Ishikawa (cell line): ENCODE data around the gene ZIC5.

Source experiments
- CEBPB ChIP-seq: IDR thresholded peaks from 2 replicates; pipeline ENCODE4 v1.6.1; 2012
- CREB1 ChIP-seq: IDR thresholded peaks from 2 replicates; pipeline ENCODE4 v1.6.1; 2012; ENCODE audit warnings: low read depth
- EGR1 ChIP-seq: IDR thresholded peaks from 2 replicates; pipeline ENCODE4 v1.6.1; 2012
- EP300 ChIP-seq: IDR thresholded peaks from 2 replicates; pipeline ENCODE4 v1.6.1; 2012; ENCODE audit warnings: borderline replicate concordance
- FOXM1 ChIP-seq: IDR thresholded peaks from 2 replicates; pipeline ENCODE4 v1.6.1; 2012; ENCODE audit warnings: low read depth, borderline replicate concordance
- NFIC ChIP-seq: IDR thresholded peaks from 2 replicates; pipeline ENCODE4 v1.6.1; 2012
- RAD21 ChIP-seq: IDR thresholded peaks from 2 replicates; pipeline ENCODE4 v1.6.1; 2012; ENCODE audit warnings: low read depth
- TAF1 ChIP-seq: IDR thresholded peaks from 2 replicates; pipeline ENCODE4 v1.6.1; 2012; ENCODE audit warnings: low read depth, mild to moderate bottlenecking
- TCF12 ChIP-seq: IDR thresholded peaks from 2 replicates; pipeline ENCODE4 v1.6.1; 2012; ENCODE audit warnings: low read depth
- TEAD4 ChIP-seq: IDR thresholded peaks from 2 replicates; pipeline ENCODE4 v1.6.1; 2012
- YY1 ChIP-seq: IDR thresholded peaks from 2 replicates; pipeline ENCODE4 v1.6.1; 2012; ENCODE audit warnings: low read depth
- ZBTB7A ChIP-seq: IDR thresholded peaks from 2 replicates; pipeline ENCODE4 v1.6.1; 2012; ENCODE audit warnings: low read depth
- TF ChIP-seq, protein P1 (sequence below): IDR thresholded peaks from 2 replicates; pipeline ENCODE4 v1.6.1; 2012; ENCODE audit warnings: low read depth, mild to moderate bottlenecking
- TF ChIP-seq, protein P2 (sequence below): IDR thresholded peaks from 2 replicates; pipeline ENCODE4 v1.6.1; 2012
- TF ChIP-seq, protein P3 (sequence below): IDR thresholded peaks from 2 replicates; pipeline ENCODE4 v1.6.1; 2012

ZIC5 gene

DNA sequence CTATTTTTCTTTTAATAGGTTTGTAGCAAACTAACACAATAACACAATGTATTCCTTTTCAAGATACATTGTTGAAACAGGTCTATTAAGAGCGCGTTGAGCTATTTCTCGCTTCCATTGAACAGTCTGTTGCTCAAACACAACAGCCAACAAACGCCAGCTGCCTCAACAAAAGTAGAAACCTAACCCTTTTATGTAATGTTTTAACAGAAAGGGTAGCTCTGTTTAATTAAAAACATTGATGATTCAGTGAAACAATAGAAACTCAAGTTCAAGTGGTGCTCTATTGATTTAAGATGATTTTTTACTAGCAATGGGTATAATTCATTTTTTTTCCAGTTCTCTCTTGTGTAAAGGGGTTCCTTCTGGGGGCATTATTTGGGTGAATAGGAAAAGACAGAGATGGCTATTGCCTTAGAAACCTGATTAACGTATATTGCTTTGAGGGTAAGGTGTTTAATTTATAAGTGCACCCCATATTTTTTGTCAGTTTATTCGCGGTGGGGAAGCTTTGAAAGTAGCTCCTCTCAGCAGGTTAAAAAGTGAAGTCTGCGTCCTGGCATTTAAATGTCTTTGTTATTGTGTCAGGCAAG, 24.9 kb upstream of the ZIC5 start:
- TF ChIP-seq CEBPB: no peak
- TF ChIP-seq FOXM1: no peak
- no peak for TF ChIP-seq TCF12
- TF ChIP-seq TAF1: no peak
- TF ChIP-seq NFIC: no peak

DNA sequence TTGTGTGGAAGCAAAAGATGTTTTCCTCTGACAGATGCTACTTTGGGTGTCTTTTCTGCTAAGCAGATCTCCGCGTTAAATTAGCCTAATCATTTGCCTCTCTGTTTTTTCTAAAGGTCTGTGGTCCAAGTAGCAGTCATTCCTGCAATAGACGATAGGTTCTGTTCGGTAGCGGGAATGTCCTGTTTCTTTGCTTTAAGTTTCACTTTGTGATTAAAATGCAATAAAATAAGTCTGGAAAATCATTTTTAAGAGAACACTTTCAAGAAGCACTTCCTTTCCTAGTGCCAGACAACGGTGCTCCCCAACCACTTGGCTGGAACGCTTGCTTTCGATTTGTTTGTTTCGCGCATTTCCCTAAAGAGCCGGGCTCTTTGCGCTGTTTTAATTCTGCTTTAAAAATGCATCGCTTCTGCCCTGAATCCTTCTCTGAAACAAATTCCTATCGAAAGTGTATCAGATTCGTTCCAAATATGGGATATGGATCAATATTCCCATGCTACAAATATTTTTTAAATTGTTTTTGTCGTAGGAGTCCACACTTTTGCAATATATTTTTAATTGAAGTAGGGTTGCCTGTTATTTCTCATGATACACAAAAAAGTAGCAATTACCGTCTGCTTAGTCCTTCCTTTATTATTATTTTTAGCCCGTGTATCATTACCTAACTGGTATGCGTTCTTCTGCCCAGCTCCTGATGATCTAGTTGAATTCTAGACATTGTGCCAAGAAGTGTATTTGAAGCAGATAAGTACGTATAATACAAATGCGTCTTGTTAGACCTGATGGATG, 24.2 kb upstream of the ZIC5 start:
- no peak for TF ChIP-seq CREB1
- no peak for TF ChIP-seq EGR1
- TF ChIP-seq RAD21: no peak
- TF ChIP-seq, protein P1, sequence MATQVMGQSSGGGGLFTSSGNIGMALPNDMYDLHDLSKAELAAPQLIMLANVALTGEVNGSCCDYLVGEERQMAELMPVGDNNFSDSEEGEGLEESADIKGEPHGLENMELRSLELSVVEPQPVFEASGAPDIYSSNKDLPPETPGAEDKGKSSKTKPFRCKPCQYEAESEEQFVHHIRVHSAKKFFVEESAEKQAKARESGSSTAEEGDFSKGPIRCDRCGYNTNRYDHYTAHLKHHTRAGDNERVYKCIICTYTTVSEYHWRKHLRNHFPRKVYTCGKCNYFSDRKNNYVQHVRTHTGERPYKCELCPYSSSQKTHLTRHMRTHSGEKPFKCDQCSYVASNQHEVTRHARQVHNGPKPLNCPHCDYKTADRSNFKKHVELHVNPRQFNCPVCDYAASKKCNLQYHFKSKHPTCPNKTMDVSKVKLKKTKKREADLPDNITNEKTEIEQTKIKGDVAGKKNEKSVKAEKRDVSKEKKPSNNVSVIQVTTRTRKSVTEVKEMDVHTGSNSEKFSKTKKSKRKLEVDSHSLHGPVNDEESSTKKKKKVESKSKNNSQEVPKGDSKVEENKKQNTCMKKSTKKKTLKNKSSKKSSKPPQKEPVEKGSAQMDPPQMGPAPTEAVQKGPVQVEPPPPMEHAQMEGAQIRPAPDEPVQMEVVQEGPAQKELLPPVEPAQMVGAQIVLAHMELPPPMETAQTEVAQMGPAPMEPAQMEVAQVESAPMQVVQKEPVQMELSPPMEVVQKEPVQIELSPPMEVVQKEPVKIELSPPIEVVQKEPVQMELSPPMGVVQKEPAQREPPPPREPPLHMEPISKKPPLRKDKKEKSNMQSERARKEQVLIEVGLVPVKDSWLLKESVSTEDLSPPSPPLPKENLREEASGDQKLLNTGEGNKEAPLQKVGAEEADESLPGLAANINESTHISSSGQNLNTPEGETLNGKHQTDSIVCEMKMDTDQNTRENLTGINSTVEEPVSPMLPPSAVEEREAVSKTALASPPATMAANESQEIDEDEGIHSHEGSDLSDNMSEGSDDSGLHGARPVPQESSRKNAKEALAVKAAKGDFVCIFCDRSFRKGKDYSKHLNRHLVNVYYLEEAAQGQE: no peak
- no peak for TF ChIP-seq NFIC
- no peak for TF ChIP-seq TEAD4
- TF ChIP-seq, protein P2, sequence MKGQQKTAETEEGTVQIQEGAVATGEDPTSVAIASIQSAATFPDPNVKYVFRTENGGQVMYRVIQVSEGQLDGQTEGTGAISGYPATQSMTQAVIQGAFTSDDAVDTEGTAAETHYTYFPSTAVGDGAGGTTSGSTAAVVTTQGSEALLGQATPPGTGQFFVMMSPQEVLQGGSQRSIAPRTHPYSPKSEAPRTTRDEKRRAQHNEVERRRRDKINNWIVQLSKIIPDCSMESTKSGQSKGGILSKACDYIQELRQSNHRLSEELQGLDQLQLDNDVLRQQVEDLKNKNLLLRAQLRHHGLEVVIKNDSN: no peak
- TF ChIP-seq TCF12: no peak
- TF ChIP-seq, protein P3, sequence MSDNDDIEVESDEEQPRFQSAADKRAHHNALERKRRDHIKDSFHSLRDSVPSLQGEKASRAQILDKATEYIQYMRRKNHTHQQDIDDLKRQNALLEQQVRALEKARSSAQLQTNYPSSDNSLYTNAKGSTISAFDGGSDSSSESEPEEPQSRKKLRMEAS: no peak
- TF ChIP-seq FOXM1: no peak
- TF ChIP-seq YY1: no peak

DNA sequence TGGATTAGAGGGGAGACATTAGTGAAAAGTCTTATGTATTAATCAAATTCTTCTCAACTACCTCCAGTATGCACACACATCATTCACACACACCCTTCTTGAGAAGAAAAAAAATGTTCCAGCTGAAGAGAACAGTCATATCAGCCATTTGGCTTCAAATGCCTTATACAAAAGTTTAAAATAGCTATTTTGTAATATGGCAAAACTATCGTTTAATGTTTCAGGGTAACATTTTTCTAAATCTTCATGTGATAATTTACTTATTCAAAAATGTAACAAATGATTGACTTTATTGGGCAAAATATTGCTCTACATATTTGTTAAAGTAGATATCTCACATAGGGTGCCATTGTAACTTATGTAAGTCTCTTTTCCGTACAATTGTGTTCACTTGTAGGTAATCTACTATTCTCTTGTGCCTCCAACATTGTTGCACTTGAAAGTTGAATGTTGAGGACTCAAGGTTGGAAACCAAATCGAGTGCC, 23.6 kb upstream of the ZIC5 start:
- TF ChIP-seq TAF1: no peak
- TF ChIP-seq, protein P2: no peak
- TF ChIP-seq EP300: no peak
- no peak for TF ChIP-seq ZBTB7A
- TF ChIP-seq, protein P3: no peak
- TF ChIP-seq, protein P1: no peak
- no peak for TF ChIP-seq CEBPB
- TF ChIP-seq CREB1: no peak
- TF ChIP-seq EGR1: no peak
- no peak for TF ChIP-seq YY1
- TF ChIP-seq RAD21: no peak
- TF ChIP-seq TCF12: no peak
- TF ChIP-seq NFIC: no peak
- TF ChIP-seq TEAD4: no peak
- TF ChIP-seq FOXM1: no peak

DNA sequence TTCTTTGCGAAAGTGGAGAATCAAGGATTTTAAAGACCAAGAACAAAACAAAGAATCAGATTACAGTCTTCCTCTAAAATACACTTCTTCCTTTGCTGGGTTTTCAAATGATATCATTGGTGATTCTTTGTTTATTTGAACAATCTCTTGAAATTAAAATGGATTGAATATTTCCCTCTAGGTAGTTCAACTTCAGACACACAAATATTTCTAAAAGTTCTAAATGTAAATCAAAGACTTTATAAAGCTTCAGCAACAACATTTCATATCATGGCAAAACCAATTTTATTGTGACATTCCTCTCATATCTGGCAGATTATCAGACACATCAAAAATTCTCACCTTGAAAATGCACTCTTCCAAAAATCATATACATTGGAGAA, 23.1 kb upstream of the ZIC5 start:
- TF ChIP-seq FOXM1: no peak
- no peak for TF ChIP-seq EGR1
- no peak for TF ChIP-seq TAF1
- TF ChIP-seq EP300: no peak

DNA sequence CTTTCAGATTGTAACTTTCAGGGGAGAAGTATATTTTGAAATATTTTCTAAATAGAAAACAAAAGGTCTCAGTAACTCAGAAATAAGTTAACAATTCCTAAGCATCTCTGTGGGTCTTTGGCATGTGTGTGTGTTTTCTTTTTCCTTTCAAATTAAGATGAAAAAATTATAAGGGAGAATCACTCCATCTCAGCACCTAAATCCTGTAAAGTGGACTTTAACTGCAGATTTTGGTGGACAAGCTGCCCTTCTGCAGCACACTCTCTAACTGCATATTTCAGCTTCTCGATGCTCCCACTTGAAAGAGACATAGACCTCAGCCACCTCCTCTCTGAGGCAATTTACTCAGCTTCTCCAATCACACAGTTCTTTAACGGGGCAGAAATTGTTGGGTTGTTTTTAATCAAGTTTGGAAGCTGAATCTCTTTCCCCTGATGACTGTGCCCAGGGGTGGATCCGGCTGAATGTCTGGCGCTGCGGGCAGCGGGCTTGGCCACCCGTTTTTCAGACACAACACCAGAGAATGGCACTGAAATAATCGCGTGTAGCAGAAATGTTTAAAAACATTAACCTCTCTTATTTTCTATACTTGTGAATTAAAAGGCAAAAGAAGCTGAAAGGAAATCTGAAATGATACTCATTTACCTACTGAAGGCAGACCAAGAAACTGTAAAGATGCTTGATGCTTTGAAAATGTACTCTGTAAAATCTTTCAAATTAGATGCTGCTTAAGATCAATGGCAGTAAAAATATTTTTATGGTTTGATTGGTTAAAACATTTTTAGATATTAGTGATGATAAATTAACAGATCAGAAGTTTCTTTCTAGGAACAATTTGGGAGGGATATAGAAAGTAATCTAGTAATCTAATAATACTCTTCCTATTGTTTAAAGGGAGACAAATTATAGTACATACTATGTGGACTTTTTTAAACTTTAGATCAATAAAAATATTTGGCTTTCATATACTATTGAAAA, 22.4 kb upstream of the ZIC5 start:
- TF ChIP-seq EGR1 (no peak), YY1 (no peak), TCF12 (no peak), TAF1 (no peak), RAD21 (no peak), ZBTB7A (no peak)
- TF ChIP-seq, protein P1: no peak
- TF ChIP-seq, protein P3: no peak
- TF ChIP-seq, protein P2: no peak
